ENCODE results near the gene CDK13.

Gene CDK13

DNA sequence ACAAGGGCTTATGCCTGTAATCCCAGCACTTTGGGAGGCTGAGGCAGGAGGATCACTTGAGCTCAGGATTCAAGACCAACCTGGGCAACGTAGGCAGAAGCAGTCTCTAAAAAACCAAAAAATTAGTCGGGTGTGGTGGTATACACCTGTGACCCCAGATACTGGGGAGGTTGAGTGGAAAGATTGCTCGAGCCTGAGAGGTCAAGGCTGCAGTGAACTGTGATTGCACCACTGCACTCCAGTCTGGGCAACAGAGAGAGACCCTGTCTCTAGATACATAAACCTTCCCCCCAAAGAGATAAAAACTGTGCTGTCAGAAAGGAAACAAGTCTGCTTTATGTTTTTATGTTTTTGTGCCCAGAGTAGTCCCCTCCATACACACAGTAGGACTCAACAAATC lies 27.5 kb upstream of the CDK13 start:
- Histone ChIP-seq H3K4me3 (ENCODE audit: low read depth in 1 of 2, low read length in 2 of 2) (no peak overlapping the region), H3K4me1 (ENCODE audit: control insufficient read depth in 1 of 2, insufficient read depth in 2 of 2, low read length in 2 of 2) (no peaks in the 10 kb centered on the region), H3K9me3 (ENCODE audit: control insufficient read depth in 1 of 2, low read length in 2 of 2) (no peaks in the 10 kb centered on the region), H3K27ac (ENCODE audit: low read depth, low read length) (no peak overlapping the region), H3K36me3 (ENCODE audit: control insufficient read depth in 1 of 2, insufficient read depth in 2 of 2, low read length in 2 of 2) (no peaks in the 10 kb centered on the region), H3K27me3 (ENCODE audit: control insufficient read depth in 1 of 2, insufficient read depth in 2 of 2, low read length in 2 of 2) (no peaks in the 10 kb centered on the region), H3K9ac (ENCODE audit: low read depth in 1 of 2, low read length in 2 of 2) (no peak overlapping the region)

- H3K27ac ChIP-seq (ENCODE audit: low read depth, low read length), result no peak overlapping the region
- no peaks in the 10 kb centered on the region for H3K27me3 ChIP-seq (ENCODE audit: control insufficient read depth in 1 of 2, insufficient read depth in 2 of 2, low read length in 2 of 2)
- no peak overlapping the region for H3K4me3 ChIP-seq (ENCODE audit: low read depth in 1 of 2, low read length in 2 of 2)
- H3K36me3 ChIP-seq (ENCODE audit: control insufficient read depth in 1 of 2, insufficient read depth in 2 of 2, low read length in 2 of 2), result no peaks in the 10 kb centered on the region
- no peaks in the 10 kb centered on the region for H3K4me1 ChIP-seq (ENCODE audit: control insufficient read depth in 1 of 2, insufficient read depth in 2 of 2, low read length in 2 of 2)
- no peaks in the 10 kb centered on the region for H3K9me3 ChIP-seq (ENCODE audit: control insufficient read depth in 1 of 2, low read length in 2 of 2)
- H3K9ac ChIP-seq (ENCODE audit: low read depth in 1 of 2, low read length in 2 of 2), result no peak overlapping the region
Observed at GRCh38 chr7:39923091-39923490, 27.0 kb upstream of the CDK13 start.

DNA sequence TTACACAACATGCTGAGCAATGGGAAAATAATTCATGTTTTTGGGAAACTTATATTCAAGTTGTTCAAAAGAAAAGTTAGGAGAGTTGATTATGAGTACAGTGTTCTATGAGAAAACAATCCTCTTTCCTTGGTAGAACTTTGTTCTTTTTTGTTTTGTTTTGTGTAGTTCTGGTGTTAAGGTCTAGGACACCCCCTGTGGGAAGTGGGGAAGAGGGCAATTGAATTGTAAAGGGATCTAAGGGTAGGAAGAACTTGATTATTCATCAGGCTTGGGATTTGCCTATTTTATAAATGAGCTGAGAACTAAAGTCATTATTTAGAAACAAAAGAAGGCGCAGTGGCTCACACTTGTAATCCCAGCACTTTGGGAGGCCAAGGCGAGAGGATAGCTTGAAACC lies 25.9 kb upstream of the CDK13 start:
- Histone ChIP-seq H3K27me3 (ENCODE audit: control insufficient read depth in 1 of 2, insufficient read depth in 2 of 2, low read length in 2 of 2) (no peaks in the 10 kb centered on the region), H3K9ac (ENCODE audit: low read depth in 1 of 2, low read length in 2 of 2) (no peak overlapping the region), H3K36me3 (ENCODE audit: control insufficient read depth in 1 of 2, insufficient read depth in 2 of 2, low read length in 2 of 2) (no peaks in the 10 kb centered on the region), H3K27ac (ENCODE audit: low read depth, low read length) (no peak overlapping the region), H3K4me3 (ENCODE audit: low read depth in 1 of 2, low read length in 2 of 2) (no peak overlapping the region), H3K4me1 (ENCODE audit: control insufficient read depth in 1 of 2, insufficient read depth in 2 of 2, low read length in 2 of 2) (no peaks in the 10 kb centered on the region), H3K9me3 (ENCODE audit: control insufficient read depth in 1 of 2, low read length in 2 of 2) (no peaks in the 10 kb centered on the region)

DNA sequence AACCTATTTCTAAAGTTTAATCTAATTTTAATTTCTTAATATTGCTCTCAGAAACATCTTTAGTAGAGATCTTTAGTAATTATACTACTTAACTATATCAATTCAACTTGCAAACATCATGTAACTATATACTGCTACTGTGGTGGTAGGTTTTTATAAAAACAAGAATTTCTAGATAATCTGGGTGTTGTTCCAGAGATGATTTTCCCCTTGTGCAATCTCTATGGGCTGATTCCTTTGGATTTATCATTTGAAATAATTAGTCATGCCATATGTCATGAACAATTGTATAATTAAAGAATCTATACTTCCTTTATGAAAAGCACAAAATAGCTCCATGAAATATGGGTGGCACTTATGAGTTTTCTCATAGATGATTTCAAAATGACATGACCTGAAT lies 23.9 kb upstream of the CDK13 start:
- Histone ChIP-seq H3K4me3 (ENCODE audit: low read depth in 1 of 2, low read length in 2 of 2) (no peak overlapping the region), H3K4me1 (ENCODE audit: control insufficient read depth in 1 of 2, insufficient read depth in 2 of 2, low read length in 2 of 2) (no peaks in the 10 kb centered on the region), H3K27ac (ENCODE audit: low read depth, low read length) (no peak overlapping the region), H3K9me3 (ENCODE audit: control insufficient read depth in 1 of 2, low read length in 2 of 2) (no peaks in the 10 kb centered on the region), H3K9ac (ENCODE audit: low read depth in 1 of 2, low read length in 2 of 2) (no peak overlapping the region), H3K27me3 (ENCODE audit: control insufficient read depth in 1 of 2, insufficient read depth in 2 of 2, low read length in 2 of 2) (no peaks in the 10 kb centered on the region), H3K36me3 (ENCODE audit: control insufficient read depth in 1 of 2, insufficient read depth in 2 of 2, low read length in 2 of 2) (no peaks in the 10 kb centered on the region)

GRCh38 chr7:39927018-39927417 lies 23.0 kb upstream of the CDK13 start:
- no peaks in the 10 kb centered on the region for H3K4me1 ChIP-seq (ENCODE audit: control insufficient read depth in 1 of 2, insufficient read depth in 2 of 2, low read length in 2 of 2)
- no peak overlapping the region for H3K4me3 ChIP-seq (ENCODE audit: low read depth in 1 of 2, low read length in 2 of 2)
- no peaks in the 10 kb centered on the region for H3K27me3 ChIP-seq (ENCODE audit: control insufficient read depth in 1 of 2, insufficient read depth in 2 of 2, low read length in 2 of 2)
- H3K9me3 ChIP-seq (ENCODE audit: control insufficient read depth in 1 of 2, low read length in 2 of 2), result no peaks in the 10 kb centered on the region
- no peaks in the 10 kb centered on the region for H3K36me3 ChIP-seq (ENCODE audit: control insufficient read depth in 1 of 2, insufficient read depth in 2 of 2, low read length in 2 of 2)
- H3K27ac ChIP-seq (ENCODE audit: low read depth, low read length), result no peak overlapping the region
- no peak overlapping the region for H3K9ac ChIP-seq (ENCODE audit: low read depth in 1 of 2, low read length in 2 of 2)

GRCh38 chr7:39934132-39934531 lies 15.9 kb upstream of the CDK13 start:
- no peaks in the 10 kb centered on the region for H3K4me1 ChIP-seq (ENCODE audit: control insufficient read depth in 1 of 2, insufficient read depth in 2 of 2, low read length in 2 of 2)
- no peak overlapping the region for H3K27ac ChIP-seq (ENCODE audit: low read depth, low read length)
- H3K4me3 ChIP-seq (ENCODE audit: low read depth in 1 of 2, low read length in 2 of 2), result no peak overlapping the region
- H3K9ac ChIP-seq (ENCODE audit: low read depth in 1 of 2, low read length in 2 of 2), result no peak overlapping the region
- H3K9me3 ChIP-seq (ENCODE audit: control insufficient read depth in 1 of 2, low read length in 2 of 2), result no peaks in the 10 kb centered on the region
- no peaks in the 10 kb centered on the region for H3K27me3 ChIP-seq (ENCODE audit: control insufficient read depth in 1 of 2, insufficient read depth in 2 of 2, low read length in 2 of 2)
- no peaks in the 10 kb centered on the region for H3K36me3 ChIP-seq (ENCODE audit: control insufficient read depth in 1 of 2, insufficient read depth in 2 of 2, low read length in 2 of 2)

GRCh38 chr7:39936761-39937160 lies 13.3 kb upstream of the CDK13 start:
- H3K4me1 ChIP-seq (ENCODE audit: control insufficient read depth in 1 of 2, insufficient read depth in 2 of 2, low read length in 2 of 2), result no peaks in the 10 kb centered on the region
- H3K4me3 ChIP-seq (ENCODE audit: low read depth in 1 of 2, low read length in 2 of 2), result no peak overlapping the region
- no peaks in the 10 kb centered on the region for H3K27me3 ChIP-seq (ENCODE audit: control insufficient read depth in 1 of 2, insufficient read depth in 2 of 2, low read length in 2 of 2)
- H3K9ac ChIP-seq (ENCODE audit: low read depth in 1 of 2, low read length in 2 of 2), result no peak overlapping the region
- H3K27ac ChIP-seq (ENCODE audit: low read depth, low read length), result no peak overlapping the region
- H3K9me3 ChIP-seq (ENCODE audit: control insufficient read depth in 1 of 2, low read length in 2 of 2), result no peaks in the 10 kb centered on the region
- H3K36me3 ChIP-seq (ENCODE audit: control insufficient read depth in 1 of 2, insufficient read depth in 2 of 2, low read length in 2 of 2), result no peaks in the 10 kb centered on the region

DNA sequence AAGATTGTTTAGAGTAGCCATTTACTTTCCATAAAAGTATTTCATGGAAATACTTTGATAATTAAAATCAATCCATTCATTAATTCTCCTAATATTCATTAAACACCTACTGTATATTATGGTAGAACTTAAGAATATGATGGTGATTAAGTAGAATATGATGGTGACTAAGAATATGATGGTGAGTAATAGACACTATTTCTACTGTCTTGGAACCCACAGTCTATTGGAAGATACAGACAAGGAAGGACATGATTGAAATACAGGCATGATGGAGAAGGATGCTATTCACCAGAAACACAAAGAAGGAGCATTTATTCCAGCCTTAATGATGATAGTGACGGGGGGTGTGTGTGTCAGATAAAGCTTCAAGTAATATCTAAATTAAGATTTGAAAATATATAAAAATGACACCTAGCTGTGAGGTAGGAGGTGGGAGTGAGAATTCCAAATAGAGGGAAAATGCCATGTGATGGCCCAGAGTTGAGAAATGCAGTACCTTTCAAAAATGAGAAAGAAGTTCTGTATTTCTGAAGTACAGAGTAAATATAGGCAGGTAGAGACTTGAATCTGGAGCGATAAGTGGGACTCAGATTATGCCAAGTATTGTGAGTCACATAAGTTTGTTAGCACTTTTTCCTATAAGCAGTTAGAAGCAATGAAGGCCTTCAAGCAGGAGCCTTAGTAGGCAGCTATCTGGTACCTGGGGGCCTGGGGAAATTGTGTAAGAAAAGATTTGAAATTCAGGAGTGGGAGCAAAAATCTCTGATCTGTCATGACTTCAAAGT lies 12.5 kb upstream of the CDK13 start:
- Histone ChIP-seq H3K9ac (ENCODE audit: low read depth in 1 of 2, low read length in 2 of 2) (no peak overlapping the region), H3K36me3 (ENCODE audit: control insufficient read depth in 1 of 2, insufficient read depth in 2 of 2, low read length in 2 of 2) (no peaks in the 10 kb centered on the region), H3K27ac (ENCODE audit: low read depth, low read length) (no peak overlapping the region), H3K4me1 (ENCODE audit: control insufficient read depth in 1 of 2, insufficient read depth in 2 of 2, low read length in 2 of 2) (no peaks in the 10 kb centered on the region), H3K27me3 (ENCODE audit: control insufficient read depth in 1 of 2, insufficient read depth in 2 of 2, low read length in 2 of 2) (no peaks in the 10 kb centered on the region), H3K4me3 (ENCODE audit: low read depth in 1 of 2, low read length in 2 of 2) (no peak overlapping the region), H3K9me3 (ENCODE audit: control insufficient read depth in 1 of 2, low read length in 2 of 2) (no peaks in the 10 kb centered on the region)

DNA sequence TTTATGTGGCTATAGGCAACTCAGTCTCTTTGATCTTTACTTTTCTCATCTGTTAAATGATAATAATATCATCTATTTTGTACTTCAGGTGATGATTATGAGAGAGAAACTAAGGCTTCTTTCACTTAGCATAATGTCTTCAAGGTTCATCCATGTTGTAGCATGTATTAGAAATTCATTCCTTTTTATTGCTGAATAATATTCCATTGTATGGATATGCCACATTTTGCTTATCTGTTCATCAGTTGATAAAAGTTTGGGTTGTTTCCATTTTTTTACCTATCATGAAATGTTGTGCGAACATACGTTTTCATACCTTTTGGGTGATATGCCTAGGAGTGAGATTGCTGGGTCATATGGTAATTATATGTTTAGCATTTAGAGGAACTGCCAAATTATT lies 7.2 kb upstream of the CDK13 start:
- Histone ChIP-seq H3K9ac (ENCODE audit: low read depth in 1 of 2, low read length in 2 of 2) (no peak overlapping the region), H3K9me3 (ENCODE audit: control insufficient read depth in 1 of 2, low read length in 2 of 2) (no peaks in the 10 kb centered on the region), H3K27ac (ENCODE audit: low read depth, low read length) (no peak overlapping the region), H3K36me3 (ENCODE audit: control insufficient read depth in 1 of 2, insufficient read depth in 2 of 2, low read length in 2 of 2) (no peaks in the 10 kb centered on the region), H3K4me3 (ENCODE audit: low read depth in 1 of 2, low read length in 2 of 2) (no peak overlapping the region), H3K4me1 (ENCODE audit: control insufficient read depth in 1 of 2, insufficient read depth in 2 of 2, low read length in 2 of 2) (peaks cover under 1 to 2% of the 10 kb centered on the region in 2 donors), H3K27me3 (ENCODE audit: control insufficient read depth in 1 of 2, insufficient read depth in 2 of 2, low read length in 2 of 2) (no peaks in the 10 kb centered on the region)

DNA sequence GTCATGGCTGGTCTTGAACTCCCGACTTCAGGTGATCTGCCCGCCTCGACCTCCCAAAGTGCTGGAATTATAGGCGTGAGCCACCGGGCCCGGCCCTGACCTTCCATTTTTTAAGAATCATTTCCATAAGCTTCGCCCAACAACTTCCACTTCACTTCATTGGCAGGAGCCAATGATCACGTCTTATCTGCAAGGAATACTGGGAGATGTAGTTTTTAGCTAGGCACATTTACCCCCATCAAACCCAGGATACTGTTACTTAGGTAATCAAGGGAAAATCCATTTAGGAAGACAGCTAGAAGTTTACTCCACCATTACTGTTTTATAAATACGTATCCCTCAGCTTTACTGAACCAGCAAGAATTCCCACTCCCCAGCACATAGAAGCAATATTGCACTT lies 3.4 kb upstream of the CDK13 start:
- Histone ChIP-seq H3K9me3 (ENCODE audit: control insufficient read depth in 1 of 2, low read length in 2 of 2) (no peaks in the 10 kb centered on the region), H3K4me3 (ENCODE audit: low read depth in 1 of 2, low read length in 2 of 2) (no peak overlapping the region), H3K36me3 (ENCODE audit: control insufficient read depth in 1 of 2, insufficient read depth in 2 of 2, low read length in 2 of 2) (no peaks in the 10 kb centered on the region), H3K27me3 (ENCODE audit: control insufficient read depth in 1 of 2, insufficient read depth in 2 of 2, low read length in 2 of 2) (no peaks in the 10 kb centered on the region), H3K9ac (ENCODE audit: low read depth in 1 of 2, low read length in 2 of 2) (no peak overlapping the region), H3K27ac (ENCODE audit: low read depth, low read length) (no peak overlapping the region), H3K4me1 (ENCODE audit: control insufficient read depth in 1 of 2, insufficient read depth in 2 of 2, low read length in 2 of 2) (peaks cover 6 to 9% of the 10 kb centered on the region in 2 donors)
